DND-41 (cell line): Measurements from ENCODE around the gene ARFGEF3.

Experiments used
- ATAC-seq: fragments of 200-7000 bp; cut with Tn5 transposase; 3 replicates; pipeline ENCODE4 v1.9.1; 2021; ENCODE audit warnings: low read depth; ENCODE audit not compliant: insufficient read depth
- DNase-seq: peaks from one replicate; pipeline ENCODE4 v3.0.0-alpha.2; 2020
- H2AFZ ChIP-seq: 2 replicates; pipeline ENCODE4 v1.6.0; 2012; ENCODE audit warnings: low read depth, low read length
- H3K27ac ChIP-seq: 2 replicates; pipeline ENCODE4 v1.5.1; 2012; ENCODE audit warnings: low read length, inconsistent platforms
- H3K27me3 ChIP-seq: fragments of 200-600 bp; sonication (generic); 2 replicates; pipeline ENCODE4 v1.6.0; 2012; ENCODE audit warnings: low read length, mild to moderate bottlenecking, inconsistent platforms; ENCODE audit not compliant: insufficient read depth, poor library complexity
- H3K36me3 ChIP-seq: 2 replicates; pipeline ENCODE4 v1.5.1; 2012; ENCODE audit warnings: low read length, inconsistent platforms; ENCODE audit not compliant: insufficient read depth
- H3K4me1 ChIP-seq: 2 replicates; pipeline ENCODE4 v1.5.1; 2012; ENCODE audit warnings: mild to moderate bottlenecking, low read length; ENCODE audit not compliant: insufficient read depth
- H3K4me2 ChIP-seq: 2 replicates; pipeline ENCODE4 v1.6.0; 2012; ENCODE audit warnings: mild to moderate bottlenecking, moderate library complexity, low read length, inconsistent platforms; ENCODE audit not compliant: insufficient read depth
- H3K4me3 ChIP-seq, 2 experiments: fragments of 200-600 bp in 1 of 2; shearing (Covaris generic) in 1 of 2; 2 replicates each; pipeline ENCODE4 v1.5.1; 2012 to 2016; ENCODE audit warnings: inconsistent platforms in 2 of 2, low read length in 2 of 2, mild to moderate bottlenecking in 2 of 2, low read depth in 1 of 2, moderate library complexity in 1 of 2
- H3K79me2 ChIP-seq: 2 replicates; pipeline ENCODE4 v1.6.0; 2012; ENCODE audit warnings: low read length, inconsistent platforms; ENCODE audit not compliant: insufficient read depth
- H3K9ac ChIP-seq: 2 replicates; pipeline ENCODE4 v1.6.0; 2012; ENCODE audit warnings: low read depth, mild to moderate bottlenecking, inconsistent platforms, low read length, moderate library complexity
- H3K9me3 ChIP-seq: 2 replicates; pipeline ENCODE4 v1.5.1; 2012; ENCODE audit warnings: low read length, moderate library complexity, mild to moderate bottlenecking, inconsistent platforms; ENCODE audit not compliant: insufficient read depth, severe bottlenecking
- H4K20me1 ChIP-seq: 2 replicates; pipeline ENCODE4 v1.6.0; 2012; ENCODE audit warnings: low read length; ENCODE audit not compliant: insufficient read depth
- EZH2 ChIP-seq: IDR thresholded peaks from 3 replicates; pipeline ENCODE4 v1.6.1; 2012; ENCODE audit warnings: borderline replicate concordance, low read depth, mild to moderate bottlenecking, moderate library complexity, low read length, inconsistent platforms; ENCODE audit not compliant: severe bottlenecking
- TF ChIP-seq, protein P1 (sequence below): IDR thresholded peaks from 2 replicates; pipeline ENCODE4 v1.5.1; 2012; ENCODE audit warnings: borderline replicate concordance, low read length, moderate library complexity, mild to moderate bottlenecking; ENCODE audit not compliant: poor library complexity, severe bottlenecking; ENCODE audit errors: extremely low read depth

Gene ARFGEF3

DNA sequence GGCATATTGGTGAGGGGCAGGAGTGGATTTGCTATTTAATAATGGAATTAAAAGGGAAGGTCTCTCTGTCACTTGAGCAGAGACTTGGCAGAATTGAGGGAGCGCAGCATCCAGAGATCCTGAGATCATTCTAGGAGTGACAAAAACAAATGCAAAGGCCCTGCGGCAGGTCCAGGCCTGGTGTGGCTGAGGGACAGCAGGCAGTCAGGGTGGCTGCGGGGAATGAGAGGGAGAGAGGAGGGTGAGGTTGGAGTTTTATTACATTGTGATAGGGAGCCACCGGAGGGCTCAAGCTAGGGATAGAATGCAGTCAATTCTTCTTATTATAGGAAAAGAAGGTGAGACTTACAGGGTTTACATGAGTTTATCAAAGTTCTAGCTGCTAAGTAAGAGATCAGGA is 116.1 kb downstream of the ARFGEF3 start:
- H3K27ac ChIP-seq, result no peak overlapping the region
- TF ChIP-seq EZH2, result no peak
- TF ChIP-seq, protein P1, sequence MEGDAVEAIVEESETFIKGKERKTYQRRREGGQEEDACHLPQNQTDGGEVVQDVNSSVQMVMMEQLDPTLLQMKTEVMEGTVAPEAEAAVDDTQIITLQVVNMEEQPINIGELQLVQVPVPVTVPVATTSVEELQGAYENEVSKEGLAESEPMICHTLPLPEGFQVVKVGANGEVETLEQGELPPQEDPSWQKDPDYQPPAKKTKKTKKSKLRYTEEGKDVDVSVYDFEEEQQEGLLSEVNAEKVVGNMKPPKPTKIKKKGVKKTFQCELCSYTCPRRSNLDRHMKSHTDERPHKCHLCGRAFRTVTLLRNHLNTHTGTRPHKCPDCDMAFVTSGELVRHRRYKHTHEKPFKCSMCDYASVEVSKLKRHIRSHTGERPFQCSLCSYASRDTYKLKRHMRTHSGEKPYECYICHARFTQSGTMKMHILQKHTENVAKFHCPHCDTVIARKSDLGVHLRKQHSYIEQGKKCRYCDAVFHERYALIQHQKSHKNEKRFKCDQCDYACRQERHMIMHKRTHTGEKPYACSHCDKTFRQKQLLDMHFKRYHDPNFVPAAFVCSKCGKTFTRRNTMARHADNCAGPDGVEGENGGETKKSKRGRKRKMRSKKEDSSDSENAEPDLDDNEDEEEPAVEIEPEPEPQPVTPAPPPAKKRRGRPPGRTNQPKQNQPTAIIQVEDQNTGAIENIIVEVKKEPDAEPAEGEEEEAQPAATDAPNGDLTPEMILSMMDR, result no peak

DNA sequence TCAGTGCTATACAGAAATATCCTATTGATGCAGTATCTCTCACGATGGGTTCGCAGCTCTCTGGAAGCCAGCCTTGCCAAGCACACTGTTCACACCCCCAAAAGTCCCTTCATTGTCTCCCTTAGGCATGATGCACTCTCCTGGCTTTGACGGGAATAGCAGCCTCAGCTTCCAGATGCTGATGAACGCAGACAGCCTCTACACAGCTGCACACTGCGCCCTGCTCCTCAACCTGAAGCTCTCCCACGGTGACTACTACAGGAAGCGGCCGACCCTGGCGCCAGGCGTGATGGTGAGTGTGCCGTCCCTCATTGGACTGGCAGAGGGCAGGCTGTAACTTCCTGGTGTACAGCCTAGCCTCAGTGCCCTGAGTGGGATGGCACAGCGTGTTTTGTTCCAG is 116.6 kb downstream of the ARFGEF3 start:
- no peak for TF ChIP-seq EZH2
- TF ChIP-seq, protein P1, result peak; percentile 31
- ATAC-seq (no peak), DNase-seq (no peak)
- Histone ChIP-seq H3K36me3 (no peaks in the 10 kb centered on the region), H3K27ac (no peak overlapping the region), H3K4me2 (no peak overlapping the region), H3K4me3 (no peak overlapping the region), H3K27me3 (no peaks in the 10 kb centered on the region), H3K9me3 (no peaks in the 10 kb centered on the region), H2AFZ (no peak overlapping the region), H3K9ac (no peak overlapping the region), H3K4me1 (no peaks in the 10 kb centered on the region), H3K79me2 (no peaks in the 10 kb centered on the region), H4K20me1 (no peaks in the 10 kb centered on the region)

More for the DNA sequence above, 116.1 kb downstream of the ARFGEF3 start:
- Histone ChIP-seq H3K9me3 (no peaks in the 10 kb centered on the region), H3K9ac (no peak overlapping the region), H3K4me2 (no peak overlapping the region), H3K36me3 (no peaks in the 10 kb centered on the region), H4K20me1 (no peaks in the 10 kb centered on the region), H3K27me3 (no peaks in the 10 kb centered on the region), H3K4me3 (no peak overlapping the region), H2AFZ (no peak overlapping the region), H3K4me1 (no peaks in the 10 kb centered on the region), H3K79me2 (no peaks in the 10 kb centered on the region)
- ATAC-seq (no peak), DNase-seq (no peak)

DNA sequence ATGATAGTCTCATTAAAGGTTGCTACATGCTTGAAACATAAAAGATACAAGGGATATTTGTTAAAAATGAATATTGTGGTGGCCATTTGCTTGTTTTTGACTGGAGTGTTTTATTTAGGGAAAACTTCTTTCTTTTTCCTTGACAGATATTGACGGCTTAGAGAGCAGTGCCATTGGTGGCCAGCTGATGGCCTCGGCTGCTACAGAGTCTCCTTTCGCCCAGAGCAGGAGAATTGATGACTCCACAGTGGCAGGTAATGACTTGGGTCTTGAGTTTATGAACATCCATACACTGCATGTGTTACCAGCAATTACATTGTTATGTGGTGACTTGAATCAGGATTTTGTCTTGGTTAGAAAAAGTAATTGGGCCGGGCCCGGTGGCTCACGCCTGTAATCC is 124.1 kb downstream of the ARFGEF3 start:
- no peak for DNase-seq
- H3K4me2 ChIP-seq, result no peak overlapping the region
- H3K79me2 ChIP-seq, result no peaks in the 10 kb centered on the region
- H3K4me3 ChIP-seq, result no peak overlapping the region
- H3K9me3 ChIP-seq, result no peaks in the 10 kb centered on the region
- no peaks in the 10 kb centered on the region for H3K36me3 ChIP-seq
- TF ChIP-seq EZH2, result no peak
- TF ChIP-seq, protein P1, result no peak
- no peak for ATAC-seq
- H2AFZ ChIP-seq, result no peak overlapping the region
- H3K9ac ChIP-seq, result no peak overlapping the region
- H4K20me1 ChIP-seq, result no peaks in the 10 kb centered on the region
- no peaks in the 10 kb centered on the region for H3K4me1 ChIP-seq
- no peak overlapping the region for H3K27ac ChIP-seq
- H3K27me3 ChIP-seq, result peaks cover 3% of the 10 kb centered on the region

DNA sequence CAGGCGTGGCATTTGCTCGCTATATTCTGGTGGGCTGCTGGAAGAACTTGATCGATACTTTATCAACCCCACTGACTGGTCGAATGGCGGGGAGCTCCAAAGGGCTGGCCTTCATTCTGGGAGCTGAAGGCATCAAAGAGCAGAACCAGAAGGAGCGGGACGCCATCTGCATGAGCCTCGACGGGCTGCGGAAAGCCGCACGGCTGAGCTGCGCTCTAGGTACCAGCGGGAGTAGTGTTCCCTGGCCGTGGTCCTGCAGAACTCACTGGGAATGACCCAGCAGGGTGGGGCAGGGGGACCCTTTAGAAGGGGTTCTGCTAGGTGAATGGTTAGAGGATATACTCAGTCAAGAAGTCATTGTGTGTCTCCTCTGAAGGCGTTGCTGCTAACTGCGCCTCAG is 125.0 kb downstream of the ARFGEF3 start:
- no peaks in the 10 kb centered on the region for H4K20me1 ChIP-seq
- no peaks in the 10 kb centered on the region for H3K79me2 ChIP-seq
- peaks cover 3% of the 10 kb centered on the region for H3K27me3 ChIP-seq
- no peaks in the 10 kb centered on the region for H3K4me1 ChIP-seq
- H3K36me3 ChIP-seq, result no peaks in the 10 kb centered on the region
- no peak overlapping the region for H3K27ac ChIP-seq
- no peak overlapping the region for H3K9ac ChIP-seq
- no peak for DNase-seq
- H3K4me2 ChIP-seq, result no peak overlapping the region
- no peak for TF ChIP-seq EZH2
- TF ChIP-seq, protein P1, result no peak
- H2AFZ ChIP-seq, result no peak overlapping the region
- no peaks in the 10 kb centered on the region for H3K9me3 ChIP-seq
- no peak overlapping the region for H3K4me3 ChIP-seq
- no peak for ATAC-seq
